GM11168 (cell line): ENCODE measurements around the gene DOCK2.

Experiments used
- in situ Hi-C: fragments of 300-500 bp; cut with MboI; formaldehyde crosslinking; loops from one replicate; pipeline ENCODE4 v1.12.0; 2022; ENCODE audit warnings: low sequenced_read_pairs; ENCODE audit not compliant: unreplicated experiment

The DOCK2 gene

DNA sequence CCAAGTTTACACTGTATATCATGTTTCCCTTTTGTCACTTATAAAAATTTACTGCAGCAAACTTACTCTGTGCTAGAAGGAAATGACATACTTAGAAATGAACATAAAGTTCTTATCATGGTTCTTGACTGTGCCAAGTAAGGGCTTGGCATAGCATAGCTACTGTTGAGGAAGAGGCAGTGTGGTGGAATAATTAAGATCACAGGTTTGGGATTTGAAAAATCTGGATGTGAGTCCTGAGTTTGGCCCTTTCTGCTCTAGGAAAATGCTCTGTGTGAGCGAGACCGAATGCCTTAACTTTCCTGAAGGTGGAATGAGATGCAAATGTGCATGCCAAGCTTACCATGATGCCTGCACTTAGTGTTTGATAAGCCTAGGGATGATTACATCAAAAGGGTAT, 243.7 kb downstream of the DOCK2 start:
- in situ Hi-C loops, result no loop called here

DNA sequence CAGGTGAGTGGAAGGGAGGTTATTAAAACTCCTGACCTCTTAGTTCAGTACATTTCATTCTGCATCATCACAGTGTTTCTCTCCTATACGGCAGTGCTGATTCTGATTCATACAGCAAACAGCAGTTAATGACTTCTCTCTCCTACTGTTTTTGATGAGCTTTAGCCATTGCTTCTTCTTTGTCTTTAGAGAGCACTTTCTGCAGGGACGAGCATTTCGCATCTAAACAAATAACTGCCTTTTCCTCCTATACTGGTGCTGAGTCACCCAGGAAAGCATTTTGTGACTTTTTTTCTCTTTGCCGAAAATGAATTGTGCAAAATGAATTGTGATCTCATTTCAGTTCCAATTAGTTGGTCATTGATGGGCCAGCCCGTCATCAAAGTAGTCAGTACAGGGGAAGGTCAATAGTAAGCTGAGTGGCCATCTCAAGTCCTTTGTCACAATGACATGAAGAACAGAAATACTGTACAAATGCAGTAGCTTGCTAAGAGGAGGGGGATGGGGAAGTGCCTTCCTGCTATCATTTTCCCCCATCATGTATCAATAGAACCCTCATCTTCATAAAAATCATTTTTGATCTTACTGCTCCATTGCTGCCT, 244.7 kb downstream of the DOCK2 start:
- in situ Hi-C loops, result no loop called here

DNA sequence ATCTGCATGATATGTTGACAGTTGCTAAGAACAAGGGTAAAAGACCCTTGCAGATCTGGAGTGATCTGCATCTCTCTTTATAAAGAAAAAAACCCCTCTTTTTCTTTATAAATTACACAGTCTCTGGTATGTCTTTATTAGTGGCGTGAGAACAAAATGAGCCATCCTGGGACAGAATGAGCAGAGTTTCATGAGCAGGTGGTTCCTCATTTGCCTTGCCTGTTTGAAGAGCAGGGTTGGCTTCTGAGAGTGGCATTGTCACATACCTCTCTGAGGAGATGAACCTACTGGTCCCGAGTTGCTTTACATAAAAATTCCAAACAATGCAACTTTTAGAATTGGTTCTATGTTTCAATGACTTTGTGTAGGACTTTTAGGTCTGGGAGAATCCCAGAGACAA, 249.0 kb downstream of the DOCK2 start:
- in situ Hi-C loops, result no loop called here

DNA sequence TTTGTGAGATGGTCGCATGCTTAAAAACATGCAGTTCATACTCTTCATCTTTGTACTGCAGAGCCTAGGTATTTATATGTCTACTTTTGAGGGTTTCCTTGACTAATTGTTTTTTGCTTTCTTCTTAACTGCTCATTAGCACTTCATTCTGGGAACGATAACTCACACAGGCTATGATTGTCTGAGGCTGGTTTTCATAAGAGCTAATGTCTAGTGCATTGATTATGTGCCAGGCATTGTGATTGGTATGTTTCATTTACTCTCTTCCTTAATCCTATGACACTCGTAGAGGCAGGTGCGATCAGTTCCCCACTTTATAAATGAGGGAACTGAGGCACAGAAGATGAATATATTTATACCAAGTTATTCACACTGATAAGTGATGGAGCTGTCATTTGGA, 249.6 kb downstream of the DOCK2 start:
- in situ Hi-C loops, result no loop called here

DNA sequence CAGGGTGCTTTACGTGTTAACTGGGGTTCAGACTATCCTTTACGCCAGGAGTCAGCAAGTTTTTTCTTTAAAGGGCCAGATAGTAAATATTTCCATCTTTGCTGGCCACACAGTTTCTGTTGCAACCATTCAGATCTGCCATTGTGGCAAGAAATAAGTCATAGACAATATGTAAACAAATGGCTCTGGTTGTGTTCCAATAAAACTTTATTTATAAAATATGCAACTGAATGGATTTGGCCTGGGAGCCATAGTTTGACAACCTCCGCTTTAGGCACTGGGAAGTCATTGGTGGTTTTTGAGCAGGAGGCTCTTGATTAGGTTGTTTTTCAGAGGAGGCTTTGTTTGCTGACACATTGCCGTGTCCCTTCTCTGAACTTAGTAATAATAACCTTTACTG, 252.5 kb downstream of the DOCK2 start:
- in situ Hi-C loops, result no loop called here

DNA sequence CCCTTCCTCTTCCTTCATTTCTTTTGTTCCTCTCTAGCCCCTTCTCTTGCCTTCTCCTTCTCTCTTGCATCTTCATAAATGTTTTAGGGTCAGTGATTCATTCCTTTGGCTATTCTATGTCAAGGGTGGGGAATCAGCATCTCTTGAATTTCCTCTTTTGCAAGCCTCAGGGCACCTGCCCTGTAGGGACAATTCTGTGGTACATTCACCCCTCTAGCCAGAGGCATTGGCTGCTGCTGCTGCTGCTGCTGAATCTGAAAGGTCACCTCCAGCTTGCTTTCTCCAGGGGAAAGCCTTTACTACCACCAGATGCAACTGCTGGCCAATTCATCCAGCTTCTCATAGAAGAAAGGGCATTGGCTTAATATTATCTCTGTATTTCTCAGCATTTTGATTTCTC, 255.9 kb downstream of the DOCK2 start:
- in situ Hi-C loops, result no loop called here

DNA sequence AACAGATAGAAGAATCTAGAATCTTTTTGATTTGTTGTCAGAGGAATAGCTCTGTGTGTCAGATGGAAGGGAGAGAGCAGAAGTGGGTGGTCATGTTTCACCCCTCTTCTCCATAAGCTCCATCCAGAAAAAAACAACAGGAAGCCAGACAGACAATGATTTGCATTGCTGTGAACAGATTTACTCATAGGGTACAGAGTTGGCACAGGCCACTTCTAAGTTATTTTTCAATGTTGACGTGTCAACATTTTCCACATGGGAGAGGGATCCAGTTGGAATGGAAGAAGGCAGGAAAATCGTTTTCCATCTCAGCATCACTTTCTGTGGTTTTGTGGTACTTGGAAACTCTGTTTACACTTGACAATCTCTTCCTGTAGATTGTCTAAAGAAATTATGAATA, 256.5 kb downstream of the DOCK2 start:
- in situ Hi-C loops, result no loop called here

DNA sequence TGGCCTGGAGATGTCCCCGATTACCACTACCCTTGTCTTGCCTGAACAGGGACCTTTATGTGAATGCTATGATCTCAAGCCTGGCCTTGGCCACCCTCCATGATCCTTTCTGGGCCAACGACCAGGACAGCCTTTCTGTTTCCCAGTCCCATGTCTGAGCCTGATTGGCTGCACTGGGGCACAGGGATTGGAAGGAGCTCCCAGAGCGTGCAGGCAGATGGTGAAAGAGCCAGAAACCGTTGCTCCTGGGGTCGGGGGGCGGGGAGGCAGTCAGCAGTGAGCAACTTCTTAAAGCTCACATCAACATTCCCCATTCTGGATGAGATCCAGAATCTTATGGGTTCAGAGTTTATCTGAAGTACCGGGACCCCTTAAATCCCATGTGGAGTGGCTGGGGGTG, 258.9 kb downstream of the DOCK2 start:
- in situ Hi-C loops, result no loop called here

DNA sequence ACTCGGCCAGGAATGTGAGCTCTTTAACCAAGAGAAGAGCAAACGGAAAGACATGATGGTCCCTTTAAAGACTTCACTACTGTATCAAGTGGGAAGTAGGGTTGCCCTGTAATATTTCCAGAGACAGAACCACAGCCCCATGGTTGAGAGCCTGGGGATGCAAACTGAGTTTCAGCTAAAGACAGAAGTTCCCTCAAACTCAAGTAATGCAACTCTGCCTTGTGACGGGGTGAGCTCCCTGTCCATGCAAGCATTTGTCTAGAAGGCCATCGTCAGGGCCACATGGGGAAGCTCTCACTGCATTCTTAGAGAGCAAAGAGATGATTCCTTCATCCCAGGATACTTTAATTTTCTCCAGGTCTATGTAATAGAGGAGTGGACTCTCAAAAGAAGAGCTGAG, 260.4 kb downstream of the DOCK2 start:
- in situ Hi-C loops, result no loop called here

DNA sequence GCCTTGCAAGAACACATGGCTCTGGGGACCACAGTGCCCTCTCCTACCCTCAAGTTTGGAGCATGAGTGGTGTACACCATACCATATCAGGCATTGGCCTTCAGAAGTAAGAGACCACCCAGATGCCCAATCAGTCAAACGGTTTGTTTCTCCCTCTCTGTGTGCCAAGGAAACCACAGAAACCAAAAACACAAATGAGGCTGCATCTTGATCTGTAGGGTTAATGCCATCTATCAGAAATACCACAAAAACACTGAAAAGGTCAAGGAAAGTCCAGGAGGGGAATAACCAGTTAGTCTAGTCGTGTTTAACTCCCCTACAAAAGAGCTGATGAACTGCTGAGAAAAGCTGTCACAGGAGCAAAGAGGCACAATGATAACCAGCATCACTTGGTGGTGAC, 264.8 kb downstream of the DOCK2 start:
- in situ Hi-C loops, result no loop called here

DNA sequence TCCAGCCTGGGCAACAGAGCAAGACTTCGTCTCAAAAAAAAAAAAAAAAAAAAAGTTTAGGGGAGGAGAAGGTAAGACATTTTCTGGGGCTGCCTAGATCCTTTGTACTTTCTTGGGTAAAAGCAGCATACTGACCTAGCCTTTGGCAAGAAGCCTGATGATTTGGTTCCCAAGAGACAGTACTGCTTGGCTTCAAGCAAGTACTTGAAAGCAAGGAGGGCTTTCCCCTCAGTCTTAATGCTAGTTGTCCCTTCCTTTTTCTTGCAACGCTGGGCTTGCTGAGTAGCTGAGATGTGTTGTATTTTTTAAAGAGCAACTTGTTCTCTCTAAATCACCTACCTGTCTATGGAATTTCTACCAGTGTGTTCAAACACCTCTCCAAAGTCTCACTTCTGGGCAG, 267.0 kb downstream of the DOCK2 start:
- in situ Hi-C loops, result no loop called here

DNA sequence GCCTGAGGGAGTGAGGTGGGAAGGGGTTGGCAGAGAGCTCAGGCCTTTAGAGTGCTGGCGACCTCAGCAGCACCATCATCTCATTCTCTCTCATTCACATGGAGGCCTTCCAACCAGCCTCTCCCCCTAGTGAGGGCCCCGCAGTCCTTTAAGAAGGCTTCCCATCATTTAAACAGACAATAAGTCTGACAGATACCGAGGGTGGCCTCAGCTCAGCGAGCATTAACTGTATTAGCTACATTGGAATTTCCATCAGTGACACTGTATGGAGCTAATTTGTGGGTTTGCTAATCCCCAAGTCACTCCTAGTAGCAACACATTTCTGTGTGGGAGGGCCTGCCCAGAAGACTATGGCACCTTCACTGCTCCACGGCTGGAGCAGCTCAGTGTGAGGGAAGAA, 267.4 kb downstream of the DOCK2 start:
- in situ Hi-C loops, result no loop called here

DNA sequence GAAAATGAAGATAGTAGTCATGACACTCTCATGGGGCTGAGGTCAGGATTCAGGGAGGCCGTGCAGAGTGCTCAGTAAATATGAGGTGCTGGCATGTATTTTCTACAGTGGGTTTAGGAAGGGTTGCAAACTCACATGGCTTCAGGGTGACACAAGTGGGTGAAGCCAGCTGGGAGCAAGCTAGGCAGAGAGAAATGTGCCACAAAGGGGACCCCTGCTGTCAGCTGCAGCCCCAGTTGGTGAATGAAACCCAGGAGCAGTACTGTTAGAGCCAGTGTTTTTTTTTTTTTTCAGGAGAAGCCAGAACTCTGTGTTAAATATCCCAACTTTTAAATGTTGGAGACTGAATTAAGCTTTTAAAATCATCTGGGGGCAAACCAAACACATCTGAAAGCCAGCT, 267.9 kb downstream of the DOCK2 start:
- in situ Hi-C loops, result no loop called here

DNA sequence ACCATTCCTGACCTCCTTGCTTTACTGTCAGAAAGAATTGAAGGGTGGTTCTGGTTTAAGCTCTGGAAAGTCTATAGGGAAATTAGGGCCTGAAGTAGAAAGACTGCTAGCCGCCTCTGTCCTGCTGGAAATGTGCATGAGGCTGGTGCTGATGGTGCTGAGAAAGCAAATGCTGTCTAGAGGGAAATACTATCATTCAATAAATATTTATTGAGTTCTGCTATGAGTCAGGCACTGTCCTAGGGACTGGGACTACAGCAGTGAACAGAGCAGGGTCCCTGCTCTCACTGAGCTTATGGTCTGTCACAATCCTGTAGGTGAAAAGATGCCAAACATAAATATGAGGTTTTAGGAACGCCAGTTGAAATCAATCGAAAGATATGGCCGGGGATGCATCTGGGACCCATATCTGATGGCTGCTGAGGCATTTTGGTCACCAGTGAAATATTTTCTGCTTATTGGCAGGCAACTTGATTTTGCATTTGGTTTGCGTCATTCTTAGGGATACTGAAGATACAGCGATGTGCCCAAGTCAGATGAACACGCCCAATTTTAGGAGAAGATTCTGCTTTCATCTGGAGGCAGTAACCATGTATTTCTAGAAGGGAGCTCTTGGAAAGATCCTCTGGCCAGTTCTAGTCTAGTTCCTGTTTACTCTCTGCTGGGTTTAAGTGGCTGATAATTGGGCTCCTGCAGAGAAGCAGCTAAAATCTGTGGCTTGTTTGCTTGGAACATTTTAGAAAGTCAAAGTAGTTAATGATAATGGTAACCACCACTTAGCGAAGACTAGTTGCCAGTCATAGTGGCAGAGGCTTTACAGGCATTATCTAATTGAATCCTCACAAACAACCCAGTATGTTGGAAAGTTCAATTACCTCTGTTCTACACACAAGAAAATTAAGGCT, 269.9 kb downstream of the DOCK2 start:
- in situ Hi-C loops, result no loop called here

DNA sequence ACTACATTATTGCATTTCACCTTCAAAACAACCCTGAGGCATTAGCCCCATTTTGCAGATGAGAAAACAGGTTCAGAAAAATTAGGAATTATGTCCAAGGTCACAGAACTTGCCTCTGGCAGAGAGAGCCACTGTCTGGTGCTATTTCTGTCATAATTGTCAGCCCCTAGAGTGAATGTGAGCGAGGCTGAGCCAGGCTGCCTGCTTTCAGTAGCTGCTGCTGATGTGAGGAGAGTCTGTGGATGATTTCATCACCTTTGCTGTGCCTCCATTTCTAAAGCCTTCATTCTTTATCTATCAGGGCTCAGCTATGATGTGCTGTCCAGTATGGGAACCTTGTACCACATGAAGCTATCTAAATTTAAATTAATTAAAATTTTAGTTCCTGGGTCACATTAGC, 271.8 kb downstream of the DOCK2 start:
- in situ Hi-C loops, result no loop called here

DNA sequence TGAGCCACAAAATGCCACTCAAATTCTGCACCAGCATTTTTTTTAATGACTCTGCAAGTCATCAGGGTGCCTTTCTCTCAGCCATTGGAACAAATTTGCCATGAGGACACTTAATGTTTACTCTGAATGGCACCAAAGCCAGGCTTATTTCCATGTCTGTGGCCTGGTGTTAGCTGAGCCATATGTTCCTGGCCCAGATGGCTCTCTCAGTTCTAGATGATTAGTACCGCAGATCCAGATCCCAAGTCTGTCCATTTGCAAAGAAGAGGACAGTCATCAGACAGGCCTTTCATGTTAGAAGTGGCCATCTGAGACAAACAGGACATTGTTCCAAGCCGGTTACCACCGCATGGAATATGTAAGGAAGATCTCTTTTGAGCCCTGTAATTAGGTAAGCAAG, 272.9 kb downstream of the DOCK2 start:
- in situ Hi-C loops, result no loop called here

DNA sequence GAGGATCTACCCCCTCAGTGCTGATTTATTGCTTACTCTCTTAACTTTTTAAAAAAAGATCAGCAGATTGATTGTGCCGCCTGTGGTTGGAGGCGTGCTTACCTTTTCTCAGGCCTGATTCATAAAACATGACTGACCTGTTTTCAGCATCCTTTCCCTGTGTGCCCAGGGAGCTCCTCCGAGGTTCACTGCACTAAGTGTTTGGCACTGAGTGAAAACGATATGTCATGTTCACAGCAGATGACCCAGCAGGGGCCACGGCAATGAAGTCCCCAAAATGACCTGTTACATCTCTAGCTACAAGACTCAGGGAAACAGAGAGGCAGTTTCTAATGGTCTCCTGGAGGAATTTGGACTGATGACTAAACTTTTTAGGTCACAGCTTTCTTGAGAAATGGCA, 273.3 kb downstream of the DOCK2 start:
- in situ Hi-C loops, result no loop called here

DNA sequence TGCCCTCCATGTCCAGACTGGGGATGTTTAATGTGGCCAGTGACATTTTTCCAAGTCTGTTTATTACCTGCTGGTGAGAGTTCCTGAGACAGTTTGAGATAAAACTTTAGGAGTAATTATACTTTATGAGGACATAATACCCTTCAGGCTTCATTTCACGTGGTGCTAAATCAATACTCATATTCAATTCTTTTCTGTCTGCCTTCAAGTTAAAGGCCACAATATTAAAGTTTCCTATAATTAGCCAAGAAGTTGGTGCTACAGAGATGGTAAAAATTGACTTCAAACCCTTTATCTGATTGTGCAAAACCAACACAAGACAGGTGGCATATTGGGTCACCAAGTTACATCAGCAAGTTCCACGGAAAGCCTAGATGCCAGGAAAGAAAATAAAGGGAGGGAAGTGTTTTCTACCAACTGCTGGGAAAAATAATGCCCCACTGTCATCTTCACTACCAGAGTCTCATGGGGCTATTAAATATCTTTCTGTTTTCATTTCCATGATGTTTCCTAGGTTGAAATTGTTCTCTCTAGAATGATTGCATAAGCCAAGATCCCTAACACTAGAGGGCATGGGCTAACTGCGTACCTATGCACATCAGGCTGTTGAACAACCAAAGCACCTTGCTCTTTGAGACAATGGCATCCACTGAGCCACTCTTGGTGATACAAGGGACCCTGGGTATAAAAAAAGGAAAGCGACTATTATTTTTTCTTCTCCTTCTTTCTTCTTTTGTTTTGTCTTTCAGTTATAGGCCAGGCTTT, 274.6 kb downstream of the DOCK2 start:
- in situ Hi-C loops, result no loop called here

DNA sequence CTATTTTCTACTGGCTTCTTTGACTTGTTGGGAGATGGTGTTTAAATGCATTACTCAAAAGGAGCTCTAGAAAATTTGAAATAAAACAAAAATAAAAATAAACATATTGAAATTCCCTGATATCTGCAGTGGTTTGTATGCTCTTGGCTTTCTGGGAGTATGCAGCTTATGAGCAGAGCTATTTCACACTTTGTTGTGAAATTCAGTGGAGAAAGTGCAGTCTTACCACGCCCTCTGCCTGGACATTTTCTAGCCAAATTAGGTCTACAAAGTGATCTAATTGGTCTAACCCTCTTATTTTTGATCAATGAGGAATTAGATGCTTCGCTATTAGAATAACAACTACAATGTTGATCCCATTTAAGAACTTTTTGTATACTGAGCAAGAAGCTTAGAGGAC, 276.4 kb downstream of the DOCK2 start:
- in situ Hi-C loops, result no loop called here

DNA sequence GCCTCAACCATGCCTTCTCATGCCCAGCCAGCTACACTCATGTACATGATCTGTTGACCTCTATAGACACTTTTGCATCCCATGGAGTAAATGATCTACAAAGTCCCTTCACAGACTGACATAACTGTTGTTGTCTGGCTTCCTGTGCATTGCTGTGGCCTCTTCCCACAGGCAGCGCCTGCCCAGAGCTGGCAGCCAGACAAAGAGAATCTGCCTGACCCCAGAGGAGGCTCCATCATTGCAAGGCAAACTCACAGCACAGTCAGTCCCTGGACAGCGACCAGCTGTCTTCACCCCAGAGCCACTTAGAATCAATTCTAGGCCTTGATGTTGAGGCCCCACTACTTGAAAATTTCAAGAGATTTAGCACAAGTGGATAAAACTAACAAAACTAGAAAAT, 277.7 kb downstream of the DOCK2 start:
- in situ Hi-C loops, result no loop called here

DNA sequence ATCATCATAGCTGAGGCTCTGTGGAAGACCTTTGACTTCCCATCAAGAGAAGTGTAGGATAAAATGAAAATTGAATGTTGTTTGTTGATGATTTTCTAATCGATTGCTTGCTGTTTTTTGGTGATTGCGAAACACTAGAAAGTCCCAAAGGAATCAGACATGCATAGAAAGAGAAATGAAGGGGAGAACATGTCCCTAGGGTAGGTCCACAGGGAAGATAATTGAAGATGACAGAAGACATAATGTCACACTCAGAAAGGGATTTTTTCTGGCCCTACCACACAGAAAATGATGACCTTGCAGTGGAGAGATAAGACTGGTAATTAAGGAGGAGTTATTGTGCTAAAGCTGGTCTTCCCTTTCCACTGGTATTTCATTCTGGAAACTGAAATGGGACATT, 280.4 kb downstream of the DOCK2 start:
- in situ Hi-C loops, result no loop called here
